Panc1 (cell line): ENCODE results near the gene MAD1L1. TPM values are rescaled to one million over a fixed set of nuclear protein-coding genes. Genes with fewer than 3 reads are reported as not detected.

Experiments
- ATAC-seq: fragments of 200-7000 bp; cut with Tn5 transposase; 2 replicates; pipeline ENCODE4 v1.9.1; 2020; ENCODE audit warnings: mild to moderate bottlenecking, moderate library complexity
- BruUV-seq: library from RNA; stranded (reverse); fragments of 400-500 nt; replicated peaks from 2 replicates; lab custom pipeline; 2021; lab: Mats Ljungman, UMichigan
- CTCF ChIA-PET: fragments of 300-600 bp; sonication (Branson Sonifier 250); formaldehyde crosslinking; loops from one replicate; lab custom pipeline; 2022; ENCODE audit warnings: antibody characterized with exemption; lab: Charles Lee
- POLR2A ChIA-PET: fragments of 300-600 bp; sonication (Branson Sonifier 250); formaldehyde crosslinking; loops from one replicate; lab custom pipeline; 2022; ENCODE audit warnings: antibody characterized with exemption; lab: Charles Lee
- DNase-seq: peaks from one replicate; pipeline ENCODE4 v3.0.0-alpha.2; 2010; ENCODE audit warnings: low read depth, low spot score
- H3K27ac ChIP-seq: 2 replicates; pipeline ENCODE4 v1.5.1; 2011; ENCODE audit warnings: mild to moderate bottlenecking, low read length, inconsistent platforms
- H3K27me3 ChIP-seq: fragments of 200-500 bp; sonication (Bioruptor generic); 2 replicates; pipeline ENCODE4 v1.6.0; 2014; ENCODE audit warnings: low read length, inconsistent platforms; ENCODE audit not compliant: control insufficient read depth, insufficient read depth
- H3K36me3 ChIP-seq: fragments of 200-500 bp; sonication (Bioruptor generic); 2 replicates; pipeline ENCODE4 v1.5.1; 2014; ENCODE audit warnings: inconsistent platforms, mild to moderate bottlenecking, low read length, moderate library complexity; ENCODE audit not compliant: control insufficient read depth, insufficient read depth
- H3K4me1 ChIP-seq: 2 replicates; pipeline ENCODE4 v1.5.1; 2011; ENCODE audit warnings: inconsistent platforms, mild to moderate bottlenecking, low read length, moderate library complexity; ENCODE audit not compliant: control insufficient read depth, insufficient read depth
- H3K4me3 ChIP-seq, 2 experiments: 2 replicates each; pipeline ENCODE4 v1.5.1; 2011 to 2012; ENCODE audit warnings: low read depth in 2 of 2, low read length in 2 of 2, mild to moderate bottlenecking in 2 of 2, inconsistent platforms in 1 of 2, moderate library complexity in 1 of 2
- H3K9me3 ChIP-seq: fragments of 200-500 bp; sonication (Bioruptor generic); 2 replicates; pipeline ENCODE4 v1.5.1; 2014; ENCODE audit warnings: low read depth, mild to moderate bottlenecking, inconsistent platforms, low read length, moderate library complexity; ENCODE audit not compliant: control insufficient read depth, insufficient read depth
- POLR2AphosphoS5 ChIP-seq: IDR thresholded peaks from 2 replicates; pipeline ENCODE4 v1.6.1; 2012; ENCODE audit warnings: mild to moderate bottlenecking, low read depth, low read length, moderate library complexity
- SIN3A ChIP-seq: IDR thresholded peaks from 2 replicates; pipeline ENCODE4 v1.6.1; 2012; ENCODE audit warnings: low read depth, mild to moderate bottlenecking, low read length, moderate library complexity, borderline replicate concordance; ENCODE audit not compliant: insufficient read depth
- TCF7L2 ChIP-seq: IDR thresholded peaks from 2 replicates; pipeline ENCODE4 v1.6.1; 2011; ENCODE audit warnings: mild to moderate bottlenecking, low read depth, low read length, inconsistent platforms
- in situ Hi-C: cut with HindIII; loops from 2 replicates; pipeline ENCODE4 v1.10.0; 2016; ENCODE audit warnings: low sequenced_read_pairs, low pct_unique_long_range_greater_than_20kb
- intact Hi-C: fragments of 100-400 bp; cut with micrococcal nuclease; formaldehyde crosslinking; loops from one replicate; pipeline ENCODE4 v1.10.0; 2022; ENCODE audit not compliant: unreplicated experiment
- total RNA-seq: library from RNA; stranded (reverse); gene quantifications from one replicate; pipeline ENCODE4 v1.2.1, GENCODE V29; 2021; ENCODE audit not compliant: unreplicated experiment
- TF ChIP-seq, protein P1 (sequence below), 2 experiments: IDR thresholded peaks; 2 replicates each; pipeline ENCODE4 v1.6.1; 2011 to 2012; ENCODE audit warnings: low read depth in 2 of 2, control low read depth in 1 of 2, low read length in 1 of 2, mild to moderate bottlenecking in 1 of 2, moderate library complexity in 1 of 2; ENCODE audit not compliant: insufficient read depth in 1 of 2
- TF ChIP-seq, protein P2 (sequence below): fragments of 450-650 bp; IDR thresholded peaks from 2 replicates; pipeline ENCODE4 v1.5.1; 2017; ENCODE audit warnings: mild to moderate bottlenecking

MAD1L1 gene
- total RNA-seq, 1 experiment from 2014 or later = 70.8 TPM

DNA sequence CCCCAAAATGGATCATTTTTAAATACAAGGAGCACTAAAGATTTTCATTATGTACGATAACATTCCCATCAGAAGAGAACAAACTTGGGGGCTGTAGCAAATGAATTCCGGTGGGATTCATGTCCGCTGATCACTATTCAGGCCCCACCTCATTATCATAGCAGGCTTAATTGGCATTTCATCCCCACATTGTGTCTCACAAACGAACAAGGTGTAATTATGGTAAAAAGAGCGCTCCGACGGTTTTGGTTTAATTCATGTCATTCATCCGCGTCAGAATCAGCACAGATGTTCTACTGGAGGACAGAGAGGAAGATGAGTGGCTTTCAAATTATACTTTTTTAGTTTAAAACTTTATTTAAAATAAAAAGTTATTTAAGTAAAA, 124.7 kb downstream of the MAD1L1 start:
- H3K27me3 ChIP-seq = no peaks in the 10 kb centered on the region
- H3K9me3 ChIP-seq = no peaks in the 10 kb centered on the region
- DNase-seq = no peak
- in situ Hi-C loops (no loop called here), intact Hi-C loops (no loop called here)
- H3K4me1 ChIP-seq = peaks cover 26% of the 10 kb centered on the region
- ATAC-seq = no peak
- no peak overlapping the region for H3K4me3 ChIP-seq
- no TSS peak for BruUV-seq
- H3K27ac ChIP-seq = no peak overlapping the region
- no peaks in the 10 kb centered on the region for H3K36me3 ChIP-seq
- TF ChIP-seq, protein P1, sequence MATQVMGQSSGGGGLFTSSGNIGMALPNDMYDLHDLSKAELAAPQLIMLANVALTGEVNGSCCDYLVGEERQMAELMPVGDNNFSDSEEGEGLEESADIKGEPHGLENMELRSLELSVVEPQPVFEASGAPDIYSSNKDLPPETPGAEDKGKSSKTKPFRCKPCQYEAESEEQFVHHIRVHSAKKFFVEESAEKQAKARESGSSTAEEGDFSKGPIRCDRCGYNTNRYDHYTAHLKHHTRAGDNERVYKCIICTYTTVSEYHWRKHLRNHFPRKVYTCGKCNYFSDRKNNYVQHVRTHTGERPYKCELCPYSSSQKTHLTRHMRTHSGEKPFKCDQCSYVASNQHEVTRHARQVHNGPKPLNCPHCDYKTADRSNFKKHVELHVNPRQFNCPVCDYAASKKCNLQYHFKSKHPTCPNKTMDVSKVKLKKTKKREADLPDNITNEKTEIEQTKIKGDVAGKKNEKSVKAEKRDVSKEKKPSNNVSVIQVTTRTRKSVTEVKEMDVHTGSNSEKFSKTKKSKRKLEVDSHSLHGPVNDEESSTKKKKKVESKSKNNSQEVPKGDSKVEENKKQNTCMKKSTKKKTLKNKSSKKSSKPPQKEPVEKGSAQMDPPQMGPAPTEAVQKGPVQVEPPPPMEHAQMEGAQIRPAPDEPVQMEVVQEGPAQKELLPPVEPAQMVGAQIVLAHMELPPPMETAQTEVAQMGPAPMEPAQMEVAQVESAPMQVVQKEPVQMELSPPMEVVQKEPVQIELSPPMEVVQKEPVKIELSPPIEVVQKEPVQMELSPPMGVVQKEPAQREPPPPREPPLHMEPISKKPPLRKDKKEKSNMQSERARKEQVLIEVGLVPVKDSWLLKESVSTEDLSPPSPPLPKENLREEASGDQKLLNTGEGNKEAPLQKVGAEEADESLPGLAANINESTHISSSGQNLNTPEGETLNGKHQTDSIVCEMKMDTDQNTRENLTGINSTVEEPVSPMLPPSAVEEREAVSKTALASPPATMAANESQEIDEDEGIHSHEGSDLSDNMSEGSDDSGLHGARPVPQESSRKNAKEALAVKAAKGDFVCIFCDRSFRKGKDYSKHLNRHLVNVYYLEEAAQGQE (IDR thresholded peaks at IDR 0.05; ENCODE audit: insufficient read depth in 1 of 2, low read depth in 2 of 2, low read length in 1 of 2) = no peak
- no peak for TF ChIP-seq POLR2AphosphoS5
- no peak for TF ChIP-seq TCF7L2
- TF ChIP-seq SIN3A = no peak
- TF ChIP-seq, protein P2, sequence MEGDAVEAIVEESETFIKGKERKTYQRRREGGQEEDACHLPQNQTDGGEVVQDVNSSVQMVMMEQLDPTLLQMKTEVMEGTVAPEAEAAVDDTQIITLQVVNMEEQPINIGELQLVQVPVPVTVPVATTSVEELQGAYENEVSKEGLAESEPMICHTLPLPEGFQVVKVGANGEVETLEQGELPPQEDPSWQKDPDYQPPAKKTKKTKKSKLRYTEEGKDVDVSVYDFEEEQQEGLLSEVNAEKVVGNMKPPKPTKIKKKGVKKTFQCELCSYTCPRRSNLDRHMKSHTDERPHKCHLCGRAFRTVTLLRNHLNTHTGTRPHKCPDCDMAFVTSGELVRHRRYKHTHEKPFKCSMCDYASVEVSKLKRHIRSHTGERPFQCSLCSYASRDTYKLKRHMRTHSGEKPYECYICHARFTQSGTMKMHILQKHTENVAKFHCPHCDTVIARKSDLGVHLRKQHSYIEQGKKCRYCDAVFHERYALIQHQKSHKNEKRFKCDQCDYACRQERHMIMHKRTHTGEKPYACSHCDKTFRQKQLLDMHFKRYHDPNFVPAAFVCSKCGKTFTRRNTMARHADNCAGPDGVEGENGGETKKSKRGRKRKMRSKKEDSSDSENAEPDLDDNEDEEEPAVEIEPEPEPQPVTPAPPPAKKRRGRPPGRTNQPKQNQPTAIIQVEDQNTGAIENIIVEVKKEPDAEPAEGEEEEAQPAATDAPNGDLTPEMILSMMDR = no peak
- ChIA-PET POLR2A (no interaction called here), CTCF (no interaction called here)

DNA sequence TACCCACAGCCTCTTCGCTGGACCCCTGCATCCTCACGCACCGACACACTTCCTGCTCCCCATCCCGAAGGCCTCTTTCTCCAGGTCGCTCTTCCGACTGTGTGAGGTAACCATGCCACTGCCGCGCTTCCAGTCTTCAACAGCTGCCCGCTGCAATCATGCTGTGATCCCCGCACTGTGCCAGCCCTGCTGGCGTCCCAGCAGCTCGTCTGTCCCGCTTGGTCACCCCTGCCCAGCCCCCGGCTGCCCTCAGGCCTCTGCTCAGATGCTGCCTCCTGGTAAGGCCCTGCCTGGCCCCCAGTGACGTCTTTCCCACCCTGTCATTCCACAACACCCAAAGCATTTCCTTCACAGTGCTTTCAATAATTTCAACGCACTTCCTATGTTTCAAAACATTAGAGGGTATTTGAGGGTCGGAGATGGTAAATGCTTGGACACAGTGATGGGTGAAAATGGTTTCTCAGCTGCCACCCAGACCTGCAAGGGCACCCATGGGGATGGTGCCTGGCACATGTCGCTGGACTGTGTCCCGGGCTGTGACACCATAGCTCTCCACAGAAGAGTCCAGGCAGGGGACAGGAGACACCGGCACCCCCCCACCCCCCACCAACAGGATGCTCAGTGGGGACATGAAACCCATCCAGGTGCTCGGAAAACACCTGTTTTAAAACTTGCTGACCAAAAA, 125.2 kb downstream of the MAD1L1 start:
- H3K9me3 ChIP-seq = no peaks in the 10 kb centered on the region
- peaks cover 26% of the 10 kb centered on the region for H3K4me1 ChIP-seq
- TF ChIP-seq POLR2AphosphoS5 (no peak), SIN3A (no peak), TCF7L2 (no peak)
- TF ChIP-seq, protein P1 (IDR thresholded peaks at IDR 0.05; ENCODE audit: insufficient read depth in 1 of 2, low read depth in 2 of 2, low read length in 1 of 2) = no peak
- TF ChIP-seq, protein P2 = no peak
- no peak overlapping the region for H3K27ac ChIP-seq
- ChIA-PET CTCF (no interaction called here), POLR2A (no interaction called here)
- intact Hi-C loops (no loop called here), in situ Hi-C loops (no loop called here)
- DNase-seq (no peak), ATAC-seq (no peak)
- no peaks in the 10 kb centered on the region for H3K36me3 ChIP-seq
- BruUV-seq = no TSS peak
- H3K4me3 ChIP-seq = no peak overlapping the region
- no peaks in the 10 kb centered on the region for H3K27me3 ChIP-seq
